ENCODE data around the gene CACNG1.
"Not testable (repeated sequence)": the region's sequence is repeated elsewhere in the genome, so short reads cannot be mapped to it uniquely, and the experiment has no call there.

Gene CACNG1

GRCh38 chr17:67040652-67041051 is 3.7 kb upstream of the CACNG1 start:
- Mint-ChIP-seq H3K9me3 (ENCODE audit: low read depth) (no peaks in the 10 kb centered on the region), H3K4me3 (no peak overlapping the region)

DNA sequence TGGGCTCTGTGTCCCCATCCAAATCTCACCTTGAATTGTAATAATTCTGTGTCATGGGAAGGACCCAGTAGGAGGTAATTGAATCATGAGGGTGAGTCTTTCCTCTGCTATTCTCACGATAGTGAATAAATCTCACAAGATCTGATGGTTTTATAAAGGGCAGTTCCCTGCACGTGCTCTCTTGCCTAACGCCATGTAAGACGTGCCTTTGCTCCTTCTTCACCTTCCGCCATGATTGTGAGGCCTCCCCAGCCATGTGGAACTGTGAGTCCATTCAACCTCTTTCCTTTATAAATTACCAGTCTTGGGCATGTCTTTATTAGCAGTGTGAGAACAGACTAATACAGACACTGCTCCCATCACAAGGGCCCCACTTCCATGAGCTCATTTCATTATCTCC is 3.2 kb upstream of the CACNG1 start:
- H3K4me3 Mint-ChIP-seq; H3K27me3 Mint-ChIP-seq; H3K4me1 Mint-ChIP-seq (ENCODE audit: low read depth); H3K27ac Mint-ChIP-seq; H3K36me3 Mint-ChIP-seq; H3K9me3 Mint-ChIP-seq (ENCODE audit: low read depth): not testable (repeated sequence)

More at GRCh38 chr17:67040652-67041051, 3.7 kb upstream of the CACNG1 start:
- Mint-ChIP-seq H3K4me1 (ENCODE audit: low read depth) (no peaks in the 10 kb centered on the region), H3K27ac (no peak overlapping the region), H3K27me3 (peaks cover 6% of the 10 kb centered on the region), H3K36me3 (no peaks in the 10 kb centered on the region)

- Mint-ChIP-seq H3K27me3 (peaks cover 5% of the 10 kb centered on the region), H3K4me3 (no peak overlapping the region), H3K9me3 (ENCODE audit: low read depth) (no peaks in the 10 kb centered on the region), H3K4me1 (ENCODE audit: low read depth) (no peaks in the 10 kb centered on the region), H3K27ac (no peak overlapping the region), H3K36me3 (no peaks in the 10 kb centered on the region)
Measured at GRCh38 chr17:67041531-67041930, 2.8 kb upstream of the CACNG1 start.

DNA sequence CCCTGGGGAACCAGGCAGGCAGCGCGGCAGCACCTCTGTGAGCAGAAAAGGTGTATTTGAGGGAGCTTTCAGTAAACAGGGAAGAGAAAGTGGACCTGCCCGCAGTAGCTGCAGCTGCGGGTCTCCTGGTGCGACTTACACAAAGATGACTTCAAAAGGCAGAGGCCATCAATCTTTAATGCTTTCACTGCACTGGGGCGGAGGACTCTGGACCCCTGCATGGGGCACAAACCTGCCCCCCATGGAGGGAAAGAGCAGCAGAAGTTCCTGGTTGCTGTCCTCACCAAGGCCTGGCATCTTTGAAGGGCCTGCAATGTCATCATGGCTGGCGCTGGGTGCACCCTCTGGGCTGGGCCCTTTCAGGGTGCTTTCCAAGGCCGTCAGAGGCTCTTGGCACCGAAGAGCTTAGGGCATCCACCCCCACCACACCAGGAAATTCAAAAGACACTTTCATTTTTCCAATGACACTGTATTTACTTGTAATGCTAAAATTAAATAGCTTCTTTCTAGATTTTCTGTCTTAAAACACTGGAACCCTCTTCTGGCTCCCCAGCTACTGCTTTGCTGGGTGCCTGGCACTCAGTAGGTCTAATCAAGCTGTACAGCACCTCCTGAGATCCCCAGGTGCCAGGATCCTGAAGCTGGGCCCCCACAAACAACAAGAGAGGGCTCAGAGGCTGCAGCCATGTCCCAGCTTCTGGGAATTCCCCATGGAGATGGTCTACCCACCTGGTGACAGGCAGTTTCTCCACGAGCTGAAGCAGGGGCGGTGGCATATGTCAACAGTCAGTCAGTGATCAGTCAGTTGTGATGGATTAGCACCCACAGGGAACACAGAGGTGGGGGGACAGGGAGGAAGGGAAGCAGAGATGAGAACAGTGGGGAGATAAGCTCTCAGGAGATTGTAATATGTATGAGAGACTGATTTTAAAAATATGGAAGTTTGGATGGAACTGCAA is 2.1 kb upstream of the CACNG1 start:
- Mint-ChIP-seq H3K36me3 (peaks cover 6% of the 10 kb centered on the region), H3K4me1 (ENCODE audit: low read depth) (no peaks in the 10 kb centered on the region), H3K9me3 (ENCODE audit: low read depth) (no peaks in the 10 kb centered on the region), H3K4me3 (no peak overlapping the region), H3K27ac (no peak overlapping the region), H3K27me3 (peaks cover 3% of the 10 kb centered on the region)

DNA sequence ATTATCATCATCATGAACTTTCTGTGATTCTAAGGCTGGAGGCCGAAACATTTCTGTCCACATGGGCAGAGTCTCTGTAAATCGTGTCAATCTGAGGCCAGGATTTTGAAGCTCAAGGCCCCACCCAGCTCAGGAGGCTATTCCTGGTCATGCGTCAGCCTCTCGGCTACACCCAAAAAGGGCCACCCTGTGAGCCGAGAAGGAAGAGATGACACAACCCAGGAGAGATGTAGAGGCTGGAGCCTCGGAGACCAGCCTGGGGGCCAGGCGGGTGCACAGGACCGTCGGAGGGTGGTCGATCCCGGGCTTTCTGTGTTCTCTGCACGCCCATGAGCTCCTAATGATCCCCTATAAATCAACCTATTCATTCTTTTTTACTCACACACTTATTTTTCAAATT is 1.1 kb upstream of the CACNG1 start:
- Mint-ChIP-seq H3K27me3 (peaks cover 3% of the 10 kb centered on the region), H3K4me1 (ENCODE audit: low read depth) (no peaks in the 10 kb centered on the region), H3K27ac (no peak overlapping the region), H3K9me3 (ENCODE audit: low read depth) (peaks cover 6% of the 10 kb centered on the region), H3K4me3 (no peak overlapping the region), H3K36me3 (peaks cover 10% of the 10 kb centered on the region)

DNA sequence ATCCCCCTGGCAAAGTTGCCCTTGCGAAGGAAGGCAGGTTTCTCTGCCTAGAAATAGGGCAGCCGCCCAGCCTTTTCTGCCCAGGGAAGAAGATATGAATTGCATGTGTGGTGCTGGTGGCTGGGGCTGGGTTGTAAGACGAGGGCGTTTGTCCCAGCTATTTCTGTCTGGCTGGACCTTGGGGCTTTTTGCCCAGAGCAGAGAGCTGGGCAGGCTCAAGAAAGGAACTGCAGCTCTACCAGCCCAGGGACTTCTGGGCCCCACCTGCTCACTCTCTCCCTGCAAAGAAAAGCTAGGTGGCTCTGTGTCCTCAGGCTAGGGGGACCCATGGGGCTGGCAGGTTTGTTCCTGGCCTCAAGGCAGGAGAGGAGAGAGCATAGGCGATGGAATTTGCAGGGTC is 586 bp downstream of the CACNG1 start:
- Mint-ChIP-seq H3K4me1 (ENCODE audit: low read depth) (no peaks in the 10 kb centered on the region), H3K36me3 (peaks cover 19% of the 10 kb centered on the region), H3K27ac (no peak overlapping the region), H3K4me3 (no peak overlapping the region), H3K27me3 (peaks cover 2% of the 10 kb centered on the region), H3K9me3 (ENCODE audit: low read depth) (peaks cover 15% of the 10 kb centered on the region)

- peaks cover 15% of the 10 kb centered on the region for H3K9me3 Mint-ChIP-seq (ENCODE audit: low read depth)
- H3K27me3 Mint-ChIP-seq = no peaks in the 10 kb centered on the region
- no peak overlapping the region for H3K4me3 Mint-ChIP-seq
- peaks cover 19% of the 10 kb centered on the region for H3K36me3 Mint-ChIP-seq
- H3K27ac Mint-ChIP-seq = no peak overlapping the region
- no peaks in the 10 kb centered on the region for H3K4me1 Mint-ChIP-seq (ENCODE audit: low read depth)
Measured at GRCh38 chr17:67046398-67046797, 2.0 kb downstream of the CACNG1 start.

DNA sequence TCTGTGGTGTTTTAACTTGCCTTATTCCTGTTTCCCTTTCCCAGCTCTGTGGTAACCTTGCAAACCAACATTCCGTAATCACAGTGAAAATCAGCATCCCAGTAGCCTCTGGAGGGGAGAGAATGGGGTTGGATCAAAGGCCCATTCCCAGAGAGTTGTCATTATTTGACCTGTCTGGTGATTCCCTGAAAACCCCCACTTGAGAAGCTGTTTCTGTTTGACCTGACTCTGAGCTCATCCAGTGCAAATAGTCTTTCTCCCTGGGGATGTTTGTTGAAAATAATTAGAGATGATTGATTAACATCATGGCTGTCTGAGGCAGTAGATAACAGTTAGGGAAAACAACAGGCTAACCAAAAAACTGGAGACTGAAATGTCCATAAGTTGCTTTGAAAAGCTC is 3.0 kb downstream of the CACNG1 start:
- Mint-ChIP-seq H3K27ac (no peak overlapping the region), H3K4me1 (ENCODE audit: low read depth) (no peaks in the 10 kb centered on the region), H3K36me3 (peaks cover 19% of the 10 kb centered on the region), H3K27me3 (no peaks in the 10 kb centered on the region), H3K9me3 (ENCODE audit: low read depth) (peaks cover 15% of the 10 kb centered on the region), H3K4me3 (no peak overlapping the region)

DNA sequence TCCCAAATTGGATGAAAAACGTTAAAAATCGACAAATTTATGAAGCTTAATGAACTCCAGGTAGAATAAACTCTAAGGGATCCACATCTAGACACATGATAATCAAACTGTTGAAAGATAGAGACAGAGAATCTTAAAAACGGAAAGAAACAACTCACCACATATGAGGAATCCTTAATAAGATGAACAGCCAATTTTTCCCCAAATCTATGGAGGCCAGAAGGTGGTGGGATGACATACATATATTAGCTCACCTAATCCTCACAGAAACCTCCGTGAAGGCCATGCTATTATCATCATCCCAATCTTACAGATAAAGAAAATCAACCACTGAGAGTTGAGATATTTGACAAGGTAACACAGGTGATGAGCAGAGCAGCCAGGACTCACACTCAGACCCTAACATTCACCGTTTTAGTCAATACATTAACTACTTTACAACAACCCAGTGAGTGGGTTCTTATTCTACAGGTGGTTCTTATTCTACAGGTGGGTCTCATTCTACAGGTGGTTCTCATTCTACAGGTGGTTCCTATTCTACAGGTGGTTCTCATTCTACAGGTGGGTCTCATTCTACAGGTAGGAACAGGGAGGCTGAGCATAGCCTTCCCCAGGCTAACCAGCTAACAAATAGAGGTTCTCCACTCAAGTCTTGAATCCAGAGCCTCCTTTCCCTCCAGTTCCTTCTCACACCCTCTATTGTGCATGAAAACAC is 4.8 kb downstream of the CACNG1 start:
- H3K4me1 Mint-ChIP-seq (ENCODE audit: low read depth) = no peaks in the 10 kb centered on the region
- no peak overlapping the region for H3K27ac Mint-ChIP-seq
- peaks cover 15% of the 10 kb centered on the region for H3K9me3 Mint-ChIP-seq (ENCODE audit: low read depth)
- H3K36me3 Mint-ChIP-seq = peaks cover 19% of the 10 kb centered on the region
- H3K4me3 Mint-ChIP-seq = no peak overlapping the region
- no peaks in the 10 kb centered on the region for H3K27me3 Mint-ChIP-seq

- Mint-ChIP-seq H3K9me3 (ENCODE audit: low read depth) (peaks cover 15% of the 10 kb centered on the region), H3K27ac (no peak overlapping the region), H3K36me3 (peaks cover 19% of the 10 kb centered on the region), H3K4me3 (no peak overlapping the region), H3K4me1 (ENCODE audit: low read depth) (no peaks in the 10 kb centered on the region), H3K27me3 (no peaks in the 10 kb centered on the region)
Measured at GRCh38 chr17:67050066-67050465, 5.7 kb downstream of the CACNG1 start.

DNA sequence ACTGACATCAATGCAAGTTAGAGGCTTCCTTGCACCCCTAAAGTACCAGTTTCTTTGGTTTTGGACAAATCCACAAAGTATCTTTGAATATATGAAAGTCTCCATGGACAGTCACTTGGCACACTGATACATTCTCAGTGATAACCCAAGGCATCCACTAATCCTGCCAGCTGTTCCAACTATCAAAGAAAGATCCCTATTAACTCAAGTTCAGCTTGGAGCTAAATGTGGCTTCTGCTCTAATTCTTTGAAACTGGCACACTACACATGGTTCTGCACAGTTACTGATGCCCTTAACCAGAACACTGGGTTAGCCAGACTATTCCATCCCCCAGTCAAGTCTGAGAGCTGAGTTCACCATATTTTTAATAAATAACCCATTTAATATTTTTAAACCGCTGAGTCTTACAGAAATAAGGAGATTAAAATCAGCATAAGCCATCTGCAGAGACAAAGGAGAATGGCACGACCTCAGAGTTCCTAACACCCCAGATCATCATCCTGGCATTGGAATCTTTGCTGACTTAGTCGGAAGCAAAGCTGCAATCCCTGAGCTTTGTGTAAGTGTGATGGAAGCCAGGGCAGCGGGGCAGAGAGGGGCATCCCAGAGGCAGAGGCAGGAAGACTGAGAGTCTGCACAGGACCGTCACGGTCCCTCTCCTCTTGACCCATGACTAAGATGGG is 6.3 kb downstream of the CACNG1 start:
- no peaks in the 10 kb centered on the region for H3K27me3 Mint-ChIP-seq
- no peak overlapping the region for H3K27ac Mint-ChIP-seq
- no peak overlapping the region for H3K4me3 Mint-ChIP-seq
- no peaks in the 10 kb centered on the region for H3K4me1 Mint-ChIP-seq (ENCODE audit: low read depth)
- H3K9me3 Mint-ChIP-seq (ENCODE audit: low read depth) = peaks cover 15% of the 10 kb centered on the region
- peaks cover 19% of the 10 kb centered on the region for H3K36me3 Mint-ChIP-seq

DNA sequence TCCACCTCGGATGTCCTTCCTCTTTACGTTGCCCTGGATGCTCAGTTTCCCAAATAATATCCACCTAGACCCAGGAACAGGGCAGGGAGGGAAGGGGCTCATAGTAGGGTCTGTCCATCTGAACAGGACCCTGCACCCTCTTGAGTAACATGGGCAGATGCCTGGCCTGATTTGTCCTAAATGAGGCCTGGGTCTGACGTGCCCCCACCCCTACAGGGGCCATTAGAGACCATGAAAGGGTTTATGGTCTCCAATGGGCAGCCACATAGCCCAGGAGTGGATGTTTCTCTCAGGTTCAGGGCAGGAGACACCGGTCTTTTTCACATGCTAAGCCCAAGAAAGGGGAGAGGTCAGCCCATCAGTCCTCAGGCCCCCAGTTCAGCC is 6.8 kb downstream of the CACNG1 start:
- Mint-ChIP-seq H3K9me3 (ENCODE audit: low read depth) (peaks cover 15% of the 10 kb centered on the region), H3K27me3 (no peaks in the 10 kb centered on the region), H3K4me1 (ENCODE audit: low read depth) (no peaks in the 10 kb centered on the region), H3K36me3 (peaks cover 19% of the 10 kb centered on the region), H3K4me3 (no peak overlapping the region), H3K27ac (no peak overlapping the region)

- Mint-ChIP-seq H3K27me3 (no peaks in the 10 kb centered on the region), H3K27ac (no peak overlapping the region), H3K4me3 (no peak overlapping the region), H3K4me1 (ENCODE audit: low read depth) (no peaks in the 10 kb centered on the region), H3K9me3 (ENCODE audit: low read depth) (peaks cover 15% of the 10 kb centered on the region), H3K36me3 (peaks cover 17% of the 10 kb centered on the region)
Measured at GRCh38 chr17:67051837-67052236, 7.5 kb downstream of the CACNG1 start.

DNA sequence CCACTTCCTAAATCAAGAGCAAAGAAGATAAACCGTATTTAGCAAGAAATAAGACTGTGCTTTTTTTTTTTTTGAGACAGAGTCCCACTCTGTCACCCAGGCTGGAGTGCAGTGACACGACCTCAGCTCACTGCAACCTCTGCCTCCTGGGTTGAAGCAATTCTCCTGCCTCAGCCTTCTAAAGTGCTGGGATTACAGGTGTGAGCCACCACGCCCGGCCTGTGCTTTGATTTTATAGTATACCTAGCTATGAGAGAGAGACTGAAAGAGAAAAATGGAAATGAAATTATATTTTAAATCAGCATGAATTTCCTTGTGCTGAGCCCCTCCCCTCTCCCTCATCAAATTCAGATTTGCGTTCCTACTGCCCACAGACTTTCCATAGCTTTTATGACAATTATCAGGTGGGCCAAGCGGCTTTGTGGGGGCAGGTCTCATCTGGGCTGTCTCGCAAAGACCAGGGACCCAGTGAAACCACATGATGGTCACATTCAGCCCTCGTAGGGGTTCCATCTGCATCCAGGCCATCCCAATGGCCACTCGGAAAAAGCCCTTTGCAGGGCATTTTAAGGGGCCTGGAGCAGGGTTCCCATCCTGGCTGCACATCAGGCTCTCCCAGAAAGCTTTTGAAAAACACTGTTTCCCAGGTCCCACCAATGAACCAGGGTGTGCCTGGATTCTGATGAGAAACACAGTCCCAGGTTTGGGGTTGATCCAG is 8.5 kb downstream of the CACNG1 start:
- peaks cover 9% of the 10 kb centered on the region for H3K36me3 Mint-ChIP-seq

More for the DNA sequence above, 8.5 kb downstream of the CACNG1 start:
- Mint-ChIP-seq H3K4me1 (ENCODE audit: low read depth) (no peaks in the 10 kb centered on the region), H3K4me3 (no peak overlapping the region), H3K27ac (no peak overlapping the region), H3K27me3 (no peaks in the 10 kb centered on the region), H3K9me3 (ENCODE audit: low read depth) (peaks cover 11% of the 10 kb centered on the region)
